Trophoblast cell (in vitro differentiated cells and primary cell): ENCODE data around the gene DISC1.

Source experiments
- DNase-seq, 2 donors: peaks; one replicate each; pipeline ENCODE4 v3.0.0-alpha.2; 2016
- H2AFZ ChIP-seq: 2 replicates; pipeline ENCODE4 v1.6.1; 2013; ENCODE audit warnings: low read length, moderate library complexity, mild to moderate bottlenecking; ENCODE audit not compliant: insufficient read depth, poor library complexity
- H2AK5ac ChIP-seq: 2 replicates; pipeline ENCODE4 v1.6.1; 2013; ENCODE audit warnings: mild to moderate bottlenecking, low read length
- H2BK120ac ChIP-seq: 2 replicates; pipeline ENCODE4 v1.6.1; 2013; ENCODE audit warnings: low read length, mild to moderate bottlenecking, moderate library complexity; ENCODE audit not compliant: insufficient read depth, poor library complexity
- H2BK12ac ChIP-seq: 2 replicates; pipeline ENCODE4 v1.6.1; 2013; ENCODE audit warnings: mild to moderate bottlenecking, low read length, moderate library complexity
- H2BK5ac ChIP-seq: 2 replicates; pipeline ENCODE4 v1.6.1; 2013; ENCODE audit warnings: low read length, low read depth, moderate library complexity, mild to moderate bottlenecking; ENCODE audit not compliant: poor library complexity
- H3K14ac ChIP-seq: 2 replicates; pipeline ENCODE4 v1.6.1; 2013; ENCODE audit warnings: mild to moderate bottlenecking, low read length
- H3K18ac ChIP-seq: 2 replicates; pipeline ENCODE4 v1.6.1; 2013; ENCODE audit warnings: mild to moderate bottlenecking, low read length
- H3K23ac ChIP-seq: 2 replicates; pipeline ENCODE4 v1.6.1; 2013; ENCODE audit warnings: low read length
- H3K27ac ChIP-seq: 2 replicates; pipeline ENCODE4 v1.5.1; 2013; ENCODE audit warnings: low read depth, mild to moderate bottlenecking, inconsistent platforms, low read length, moderate library complexity
- H3K27me3 ChIP-seq: 2 replicates; pipeline ENCODE4 v1.6.1; 2013; ENCODE audit warnings: inconsistent platforms, mild to moderate bottlenecking, low read length, moderate library complexity; ENCODE audit not compliant: insufficient read depth
- H3K36me3 ChIP-seq, 2 experiments: 1 replicate in 1 of 2; 2 replicates in 1 of 2; pipeline ENCODE4 v1.6.1; 2013; ENCODE audit warnings: low read length in 2 of 2, mild to moderate bottlenecking in 2 of 2, moderate library complexity in 1 of 2; ENCODE audit not compliant: insufficient read depth in 2 of 2, control insufficient read depth in 1 of 2
- H3K4ac ChIP-seq: 2 replicates; pipeline ENCODE4 v1.6.1; 2013; ENCODE audit warnings: low read depth, mild to moderate bottlenecking, low read length, moderate library complexity
- H3K4me1 ChIP-seq, 2 experiments: 1 replicate in 1 of 2; 2 replicates in 1 of 2; pipeline ENCODE4 v1.6.1; 2013; ENCODE audit warnings: low read length in 2 of 2, mild to moderate bottlenecking in 2 of 2, moderate library complexity in 1 of 2; ENCODE audit not compliant: insufficient read depth in 2 of 2, control insufficient read depth in 1 of 2
- H3K4me2 ChIP-seq: 2 replicates; pipeline ENCODE4 v1.6.1; 2013; ENCODE audit warnings: inconsistent platforms, mild to moderate bottlenecking, low read length, moderate library complexity
- H3K4me3 ChIP-seq: 2 replicates; pipeline ENCODE4 v1.5.1; 2013; ENCODE audit warnings: mild to moderate bottlenecking, low read depth, low read length, inconsistent platforms
- H3K79me1 ChIP-seq: one replicate; pipeline ENCODE4 v1.6.1; 2013; ENCODE audit warnings: low read length
- H3K79me2 ChIP-seq: 2 replicates; pipeline ENCODE4 v1.6.1; 2013; ENCODE audit warnings: low read length, mild to moderate bottlenecking; ENCODE audit not compliant: control insufficient read depth, insufficient read depth, poor library complexity
- H3K9ac ChIP-seq: 2 replicates; pipeline ENCODE4 v1.6.1; 2013; ENCODE audit warnings: mild to moderate bottlenecking, low read length
- H3K9me3 ChIP-seq: 2 replicates; pipeline ENCODE4 v1.6.1; 2013; ENCODE audit warnings: low read depth, mild to moderate bottlenecking, control low read depth, inconsistent platforms, low read length; ENCODE audit not compliant: insufficient read depth
- H4K12ac ChIP-seq: 2 replicates; pipeline ENCODE4 v1.6.1; 2013; ENCODE audit warnings: low read depth, mild to moderate bottlenecking, low read length, moderate library complexity
- H4K8ac ChIP-seq: 2 replicates; pipeline ENCODE4 v1.6.1; 2013; ENCODE audit warnings: low read depth, mild to moderate bottlenecking, low read length, moderate library complexity
- H4K91ac ChIP-seq: one replicate; pipeline ENCODE4 v1.6.1; 2013; ENCODE audit warnings: low read depth, mild to moderate bottlenecking, low read length, moderate library complexity
- WGBS: extraction: QIAGEN DNeasy Blood & Tissue Kit; methylation state at CpG from one replicate; pipeline ENCODE4 v1.1.7; 2013; ENCODE audit warnings: missing lambda C conversion rate; ENCODE audit not compliant: insufficient read length, insufficient coverage; ENCODE audit errors: extremely low coverage; 5-methylcytosine and 5-hydroxymethylcytosine counted together

DISC1 gene

DNA sequence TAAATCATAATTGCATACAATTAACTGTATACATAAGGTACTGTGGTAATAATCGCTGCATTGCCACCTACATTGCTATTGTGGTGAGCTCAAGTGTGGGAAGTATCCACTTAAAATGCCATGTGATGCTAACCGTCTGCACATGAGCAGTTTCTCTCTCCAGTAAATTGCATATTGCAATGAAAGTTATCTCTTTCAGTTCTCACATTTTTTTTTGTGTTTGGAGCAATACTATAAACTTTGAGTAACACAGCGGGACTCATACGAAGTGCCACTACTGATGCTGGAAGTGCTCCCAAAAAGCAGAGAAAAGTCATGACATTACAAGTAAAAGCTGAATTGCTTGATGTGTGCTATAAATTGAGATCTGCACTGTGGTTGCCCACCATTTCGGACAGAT lies 38.5 kb downstream of the DISC1 start:
- H3K14ac ChIP-seq: no peak overlapping the region
- no peak overlapping the region for H2AK5ac ChIP-seq
- no peaks in the 10 kb centered on the region for H3K9me3 ChIP-seq
- H3K36me3 ChIP-seq: no peaks in the 10 kb centered on the region
- H3K79me2 ChIP-seq: no peaks in the 10 kb centered on the region
- no peak overlapping the region for H2BK5ac ChIP-seq
- no peak overlapping the region for H3K23ac ChIP-seq
- no peak overlapping the region for H2BK120ac ChIP-seq
- no peak overlapping the region for H2AFZ ChIP-seq
- H3K4me2 ChIP-seq: no peak overlapping the region
- H3K79me1 ChIP-seq: no peaks in the 10 kb centered on the region
- no peak for DNase-seq
- no peak overlapping the region for H2BK12ac ChIP-seq
- no peak overlapping the region for H3K9ac ChIP-seq
- no peak overlapping the region for H3K4ac ChIP-seq
- no peak overlapping the region for H4K12ac ChIP-seq
- no peaks in the 10 kb centered on the region for H3K27me3 ChIP-seq
- no peak overlapping the region for H3K27ac ChIP-seq
- no peak overlapping the region for H4K91ac ChIP-seq
- no peak overlapping the region for H3K4me3 ChIP-seq
- H4K8ac ChIP-seq: no peak overlapping the region
- no peaks in the 10 kb centered on the region for H3K4me1 ChIP-seq
- no CpG with 5 or more reads among the region's 5 CpGs for WGBS
- no peak overlapping the region for H3K18ac ChIP-seq

DNA sequence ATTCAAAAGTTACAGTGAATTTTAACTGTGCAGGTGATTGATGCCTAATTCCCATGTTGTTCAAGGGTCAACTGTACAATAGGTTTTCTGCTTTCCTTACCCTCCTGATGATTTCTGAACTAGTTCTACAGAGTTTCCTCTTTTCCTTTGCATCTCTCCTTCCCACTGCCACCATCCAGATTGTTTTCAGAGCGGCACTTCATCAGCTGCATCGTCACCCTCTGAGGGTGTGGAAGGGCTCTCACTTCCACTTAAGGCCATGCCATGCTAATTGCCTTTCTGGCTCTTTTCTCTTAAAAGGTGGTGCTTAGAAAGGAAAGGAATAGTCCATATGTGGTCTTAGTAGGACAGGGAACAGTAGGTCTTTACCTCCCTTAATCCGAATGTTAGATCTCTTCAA lies 39.1 kb downstream of the DISC1 start:
- H3K4ac ChIP-seq: no peak overlapping the region
- H2BK12ac ChIP-seq: no peak overlapping the region
- no peak for DNase-seq
- no peak overlapping the region for H2AFZ ChIP-seq
- H4K91ac ChIP-seq: no peak overlapping the region
- H3K9ac ChIP-seq: no peak overlapping the region
- no peak overlapping the region for H4K12ac ChIP-seq
- H3K9me3 ChIP-seq: no peaks in the 10 kb centered on the region
- H3K79me2 ChIP-seq: no peaks in the 10 kb centered on the region
- no peaks in the 10 kb centered on the region for H3K36me3 ChIP-seq
- H3K4me2 ChIP-seq: no peak overlapping the region
- no peaks in the 10 kb centered on the region for H3K27me3 ChIP-seq
- no peak overlapping the region for H4K8ac ChIP-seq
- no peak overlapping the region for H2BK5ac ChIP-seq
- no peak overlapping the region for H2BK120ac ChIP-seq
- H3K4me3 ChIP-seq: no peak overlapping the region
- WGBS: no CpG with 5 or more reads among the region's 3 CpGs
- no peak overlapping the region for H3K14ac ChIP-seq
- no peak overlapping the region for H2AK5ac ChIP-seq
- no peaks in the 10 kb centered on the region for H3K79me1 ChIP-seq
- no peaks in the 10 kb centered on the region for H3K4me1 ChIP-seq
- no peak overlapping the region for H3K18ac ChIP-seq
- no peak overlapping the region for H3K27ac ChIP-seq
- no peak overlapping the region for H3K23ac ChIP-seq

DNA sequence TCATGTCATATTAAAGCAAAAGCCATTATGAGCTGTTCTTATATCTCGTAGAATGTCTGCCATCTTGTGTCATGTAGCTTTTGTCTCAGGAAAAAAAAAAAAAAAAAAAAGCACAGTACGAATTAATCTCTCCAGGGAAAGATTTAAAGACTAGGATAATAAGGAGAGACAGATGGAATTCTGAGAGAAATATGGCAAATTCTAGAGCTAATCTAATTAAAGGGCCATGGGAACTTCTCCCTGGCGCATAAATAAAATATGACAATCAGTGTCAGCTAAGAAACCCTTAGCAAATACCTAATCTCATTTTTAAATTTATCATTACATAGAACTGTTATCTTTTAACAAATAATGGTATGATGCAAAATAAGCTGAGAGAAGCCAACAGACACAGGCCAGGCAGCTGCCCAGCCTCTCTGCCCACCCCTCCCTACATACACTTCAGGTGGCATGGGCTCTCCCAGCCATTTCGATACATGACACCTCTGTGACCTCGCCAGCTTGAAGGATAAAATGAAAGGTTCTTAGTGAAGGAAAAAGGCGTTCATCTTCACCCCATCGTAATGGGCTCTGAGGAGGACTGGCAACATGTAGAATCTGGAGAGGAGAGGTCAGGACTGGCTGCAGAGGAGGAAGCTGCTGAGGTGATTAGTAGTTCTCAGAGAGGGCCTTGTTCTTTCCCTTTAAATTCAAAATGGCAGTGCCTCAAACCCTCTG lies 39.8 kb downstream of the DISC1 start:
- Histone ChIP-seq H3K4me3 (no peak overlapping the region), H3K36me3 (no peaks in the 10 kb centered on the region), H4K12ac (no peak overlapping the region), H3K14ac (no peak overlapping the region), H3K9me3 (no peaks in the 10 kb centered on the region), H3K27me3 (no peaks in the 10 kb centered on the region), H4K8ac (no peak overlapping the region), H2AK5ac (no peak overlapping the region), H2AFZ (no peak overlapping the region), H2BK5ac (no peak overlapping the region), H3K23ac (no peak overlapping the region), H3K9ac (no peak overlapping the region), H3K27ac (no peak overlapping the region), H2BK120ac (no peak overlapping the region), H2BK12ac (no peak overlapping the region), H3K4me2 (no peak overlapping the region), H3K4me1 (no peaks in the 10 kb centered on the region), H3K79me1 (no peaks in the 10 kb centered on the region), H3K79me2 (no peaks in the 10 kb centered on the region), H3K4ac (no peak overlapping the region), H3K18ac (no peak overlapping the region), H4K91ac (no peak overlapping the region)
- DNase-seq: no peak
- WGBS: no CpG with 5 or more reads among the region's 7 CpGs

DNA sequence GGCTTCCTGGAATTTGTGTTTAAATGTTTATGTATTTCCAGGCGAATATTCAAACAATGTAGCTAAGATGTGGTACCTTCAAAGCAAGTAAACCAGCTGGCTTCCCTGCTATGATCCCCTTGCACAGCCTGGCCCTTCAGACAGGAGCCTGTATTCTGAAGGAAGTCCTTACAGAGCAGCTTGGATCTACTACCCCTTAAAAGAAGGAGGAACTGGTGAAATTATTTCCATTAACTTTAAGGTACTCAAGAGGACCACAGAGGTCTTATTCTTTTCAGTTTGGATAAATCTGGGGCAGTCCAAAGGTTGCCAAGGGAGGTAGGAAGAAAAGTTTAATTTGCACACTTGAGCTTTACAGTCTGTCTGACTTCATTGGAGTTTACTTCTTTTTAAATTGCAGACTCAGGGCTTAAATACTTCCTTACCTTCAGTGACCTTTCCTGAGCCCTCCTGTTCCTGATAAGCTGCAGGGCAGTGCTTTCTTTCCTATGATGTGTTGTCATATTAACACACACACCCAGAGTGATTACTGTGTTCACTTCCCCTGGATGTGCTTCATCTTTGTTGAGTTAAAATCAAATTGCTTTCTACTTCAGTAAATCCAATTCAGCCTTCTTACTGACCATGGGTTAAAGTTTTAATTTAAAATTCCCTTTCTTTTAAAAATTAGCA lies 40.5 kb downstream of the DISC1 start:
- Histone ChIP-seq H2BK5ac (no peak overlapping the region), H2AK5ac (no peak overlapping the region), H4K91ac (no peak overlapping the region), H3K14ac (no peak overlapping the region), H2AFZ (no peak overlapping the region), H3K79me2 (no peaks in the 10 kb centered on the region), H3K18ac (no peak overlapping the region), H3K4me1 (no peaks in the 10 kb centered on the region), H4K8ac (no peak overlapping the region), H3K9me3 (no peaks in the 10 kb centered on the region), H3K36me3 (no peaks in the 10 kb centered on the region), H2BK12ac (no peak overlapping the region), H3K27me3 (no peaks in the 10 kb centered on the region), H3K9ac (no peak overlapping the region), H3K4ac (no peak overlapping the region), H3K4me3 (no peak overlapping the region), H3K79me1 (no peaks in the 10 kb centered on the region), H2BK120ac (no peak overlapping the region), H3K4me2 (no peak overlapping the region), H3K27ac (no peak overlapping the region), H3K23ac (no peak overlapping the region), H4K12ac (no peak overlapping the region)
- no peak for DNase-seq
- WGBS: no CpG with 5 or more reads among the region's 1 CpG
